Measurements from ENCODE around the gene SPECC1L. TPM values are rescaled to one million over a fixed set of nuclear protein-coding genes. Genes with fewer than 3 reads are reported as not detected.

The SPECC1L gene
- total RNA-seq, 6 donors from 2014 or later = 37.7 to 80.6 (median 62.3) TPM

DNA sequence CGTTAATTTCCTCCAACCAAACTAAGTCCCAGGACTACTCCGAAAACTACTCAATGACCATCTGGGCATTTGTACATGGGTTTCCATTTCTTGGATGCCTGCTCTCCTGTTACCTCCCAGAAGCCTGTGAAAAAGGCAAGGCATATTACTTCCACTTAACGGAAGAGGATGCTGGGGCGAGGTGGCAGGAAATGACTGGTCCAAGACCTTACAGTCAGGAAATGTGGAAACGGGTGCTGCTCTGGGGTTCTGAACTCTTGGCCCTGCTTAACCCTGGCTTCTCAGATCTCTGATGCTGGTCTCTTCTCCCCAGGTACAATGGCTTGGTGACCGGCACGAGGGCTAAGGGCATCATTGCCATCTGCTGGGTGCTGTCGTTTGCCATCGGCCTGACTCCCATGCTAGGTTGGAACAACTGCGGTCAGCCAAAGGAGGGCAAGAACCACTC lies 169.7 kb downstream of the SPECC1L start:
- Histone ChIP-seq H3K9me3 (no peaks in the 10 kb centered on the region), H3K27ac (peak overlapping the region; percentile 48 to 72 (median 58)), H3K4me1 (peaks cover 8 to 14% (median 11%) of the 10 kb centered on the region in 4 donors), H3K36me3 (peaks cover 0 to 19% (median 12%) of the 10 kb centered on the region in 4 donors), H3K27me3 (no peaks in the 10 kb centered on the region), H3K4me3 (no peak overlapping the region)
- no peak for TF ChIP-seq POLR2A (IDR thresholded peaks at IDR 0.05)
- TF ChIP-seq, protein P1, sequence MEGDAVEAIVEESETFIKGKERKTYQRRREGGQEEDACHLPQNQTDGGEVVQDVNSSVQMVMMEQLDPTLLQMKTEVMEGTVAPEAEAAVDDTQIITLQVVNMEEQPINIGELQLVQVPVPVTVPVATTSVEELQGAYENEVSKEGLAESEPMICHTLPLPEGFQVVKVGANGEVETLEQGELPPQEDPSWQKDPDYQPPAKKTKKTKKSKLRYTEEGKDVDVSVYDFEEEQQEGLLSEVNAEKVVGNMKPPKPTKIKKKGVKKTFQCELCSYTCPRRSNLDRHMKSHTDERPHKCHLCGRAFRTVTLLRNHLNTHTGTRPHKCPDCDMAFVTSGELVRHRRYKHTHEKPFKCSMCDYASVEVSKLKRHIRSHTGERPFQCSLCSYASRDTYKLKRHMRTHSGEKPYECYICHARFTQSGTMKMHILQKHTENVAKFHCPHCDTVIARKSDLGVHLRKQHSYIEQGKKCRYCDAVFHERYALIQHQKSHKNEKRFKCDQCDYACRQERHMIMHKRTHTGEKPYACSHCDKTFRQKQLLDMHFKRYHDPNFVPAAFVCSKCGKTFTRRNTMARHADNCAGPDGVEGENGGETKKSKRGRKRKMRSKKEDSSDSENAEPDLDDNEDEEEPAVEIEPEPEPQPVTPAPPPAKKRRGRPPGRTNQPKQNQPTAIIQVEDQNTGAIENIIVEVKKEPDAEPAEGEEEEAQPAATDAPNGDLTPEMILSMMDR (IDR thresholded peaks at IDR 0.05) = no peak
- no peak for TF ChIP-seq POLR2AphosphoS5 (IDR thresholded peaks at IDR 0.05)
- TF ChIP-seq EP300 (IDR thresholded peaks at IDR 0.05) = no peak
- DNase-seq = peak in 1 of 2 donors; percentile 50
- no peak for ATAC-seq (ENCODE audit: low FRiP score in 2 of 2)
- WGBS, 2 donors = 70 to 83% methylated on average over 6 to 10 of the region's 10 CpGs

DNA sequence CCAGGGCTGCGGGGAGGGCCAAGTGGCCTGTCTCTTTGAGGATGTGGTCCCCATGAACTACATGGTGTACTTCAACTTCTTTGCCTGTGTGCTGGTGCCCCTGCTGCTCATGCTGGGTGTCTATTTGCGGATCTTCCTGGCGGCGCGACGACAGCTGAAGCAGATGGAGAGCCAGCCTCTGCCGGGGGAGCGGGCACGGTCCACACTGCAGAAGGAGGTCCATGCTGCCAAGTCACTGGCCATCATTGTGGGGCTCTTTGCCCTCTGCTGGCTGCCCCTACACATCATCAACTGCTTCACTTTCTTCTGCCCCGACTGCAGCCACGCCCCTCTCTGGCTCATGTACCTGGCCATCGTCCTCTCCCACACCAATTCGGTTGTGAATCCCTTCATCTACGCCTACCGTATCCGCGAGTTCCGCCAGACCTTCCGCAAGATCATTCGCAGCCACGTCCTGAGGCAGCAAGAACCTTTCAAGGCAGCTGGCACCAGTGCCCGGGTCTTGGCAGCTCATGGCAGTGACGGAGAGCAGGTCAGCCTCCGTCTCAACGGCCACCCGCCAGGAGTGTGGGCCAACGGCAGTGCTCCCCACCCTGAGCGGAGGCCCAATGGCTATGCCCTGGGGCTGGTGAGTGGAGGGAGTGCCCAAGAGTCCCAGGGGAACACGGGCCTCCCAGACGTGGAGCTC lies 170.2 kb downstream of the SPECC1L start:
- Histone ChIP-seq H3K9me3 (no peaks in the 10 kb centered on the region), H3K27ac (peak overlapping the region; percentile 48 to 72 (median 58)), H3K27me3 (no peaks in the 10 kb centered on the region), H3K4me1 (peaks cover 3 to 10% (median 5%) of the 10 kb centered on the region in 4 donors), H3K4me3 (no peak overlapping the region), H3K36me3 (peaks cover 0 to 19% (median 12%) of the 10 kb centered on the region in 4 donors)
- ATAC-seq (ENCODE audit: low FRiP score in 2 of 2) (no peak), DNase-seq (peak in 1 of 2 donors; percentile 18)
- no peak for TF ChIP-seq POLR2A (IDR thresholded peaks at IDR 0.05)
- TF ChIP-seq POLR2AphosphoS5 (IDR thresholded peaks at IDR 0.05) = no peak
- no peak for TF ChIP-seq EP300 (IDR thresholded peaks at IDR 0.05)
- TF ChIP-seq, protein P1 (IDR thresholded peaks at IDR 0.05) = no peak
- WGBS, 2 donors = 90 to 92% methylated on average over 29 to 30 of the region's 30 CpGs

DNA sequence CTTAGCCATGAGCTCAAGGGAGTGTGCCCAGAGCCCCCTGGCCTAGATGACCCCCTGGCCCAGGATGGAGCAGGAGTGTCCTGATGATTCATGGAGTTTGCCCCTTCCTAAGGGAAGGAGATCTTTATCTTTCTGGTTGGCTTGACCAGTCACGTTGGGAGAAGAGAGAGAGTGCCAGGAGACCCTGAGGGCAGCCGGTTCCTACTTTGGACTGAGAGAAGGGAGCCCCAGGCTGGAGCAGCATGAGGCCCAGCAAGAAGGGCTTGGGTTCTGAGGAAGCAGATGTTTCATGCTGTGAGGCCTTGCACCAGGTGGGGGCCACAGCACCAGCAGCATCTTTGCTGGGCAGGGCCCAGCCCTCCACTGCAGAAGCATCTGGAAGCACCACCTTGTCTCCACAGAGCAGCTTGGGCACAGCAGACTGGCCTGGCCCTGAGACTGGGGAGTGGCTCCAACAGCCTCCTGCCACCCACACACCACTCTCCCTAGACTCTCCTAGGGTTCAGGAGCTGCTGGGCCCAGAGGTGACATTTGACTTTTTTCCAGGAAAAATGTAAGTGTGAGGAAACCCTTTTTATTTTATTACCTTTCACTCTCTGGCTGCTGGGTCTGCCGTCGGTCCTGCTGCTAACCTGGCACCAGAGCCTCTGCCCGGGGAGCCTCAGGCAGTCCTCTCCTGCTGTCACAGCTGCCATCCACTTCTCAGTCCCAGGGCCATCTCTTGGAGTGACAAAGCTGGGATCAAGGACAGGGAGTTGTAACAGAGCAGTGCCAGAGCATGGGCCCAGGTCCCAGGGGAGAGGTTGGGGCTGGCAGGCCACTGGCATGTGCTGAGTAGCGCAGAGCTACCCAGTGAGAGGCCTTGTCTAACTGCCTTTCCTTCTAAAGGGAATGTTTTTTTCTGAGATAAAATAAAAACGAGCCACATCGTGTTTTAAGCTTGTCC lies 171.0 kb downstream of the SPECC1L start:
- WGBS, 2 donors = 82 to 86% methylated on average over 8 of the region's 8 CpGs
- peaks cover 0 to 8% (median 4%) of the 10 kb centered on the region in 4 donors for H3K4me1 ChIP-seq
- no peak for TF ChIP-seq POLR2AphosphoS5 (IDR thresholded peaks at IDR 0.05)
- no peak for TF ChIP-seq EP300 (IDR thresholded peaks at IDR 0.05)
- TF ChIP-seq, protein P1 (IDR thresholded peaks at IDR 0.05) = no peak
- TF ChIP-seq POLR2A (IDR thresholded peaks at IDR 0.05) = no peak
- no peak overlapping the region for H3K4me3 ChIP-seq
- peaks cover 0 to 19% (median 12%) of the 10 kb centered on the region in 4 donors for H3K36me3 ChIP-seq
- no peaks in the 10 kb centered on the region for H3K27me3 ChIP-seq
- peak overlapping the region; percentile 48 to 72 (median 58) for H3K27ac ChIP-seq
- peak in 1 of 2 donors; percentile 19 for DNase-seq
- no peaks in the 10 kb centered on the region for H3K9me3 ChIP-seq
- ATAC-seq (ENCODE audit: low FRiP score in 2 of 2) = no peak

DNA sequence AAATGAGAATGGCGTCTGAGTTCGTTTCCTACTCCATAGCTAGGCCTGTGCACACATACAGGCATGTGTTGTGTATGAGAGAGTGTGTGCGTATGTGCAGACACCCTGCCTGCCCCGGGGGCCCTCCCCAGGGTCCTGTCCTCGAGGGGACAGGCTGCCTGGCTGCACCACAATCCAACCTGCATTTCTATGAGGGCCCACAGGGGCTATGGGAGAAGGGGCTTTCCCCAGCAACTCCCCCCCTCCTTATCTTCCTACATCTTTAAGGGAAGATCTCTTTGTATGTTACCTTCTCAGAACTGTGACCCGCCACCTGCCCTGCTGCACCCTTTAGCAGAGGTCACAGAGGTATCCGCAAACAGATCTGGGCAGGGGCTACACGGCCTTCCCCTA lies 171.7 kb downstream of the SPECC1L start:
- no peaks in the 10 kb centered on the region for H3K9me3 ChIP-seq
- H3K36me3 ChIP-seq = peaks cover 0 to 19% (median 12%) of the 10 kb centered on the region in 4 donors
- H3K4me1 ChIP-seq = peaks cover 0 to 8% (median 3%) of the 10 kb centered on the region in 4 donors
- no peak for TF ChIP-seq EP300 (IDR thresholded peaks at IDR 0.05)
- TF ChIP-seq, protein P1 (IDR thresholded peaks at IDR 0.05) = no peak
- no peak for TF ChIP-seq POLR2AphosphoS5 (IDR thresholded peaks at IDR 0.05)
- TF ChIP-seq POLR2A (IDR thresholded peaks at IDR 0.05) = no peak
- no peak for ATAC-seq (ENCODE audit: low FRiP score in 2 of 2)
- H3K27me3 ChIP-seq = no peaks in the 10 kb centered on the region
- peak in 1 of 2 donors; percentile 10 for DNase-seq
- WGBS, 2 donors = 80 to 84% methylated on average over 7 to 8 of the region's 8 CpGs
- H3K4me3 ChIP-seq = no peak overlapping the region
- peak overlapping the region in 1 of 4 donors; percentile 72 for H3K27ac ChIP-seq

Data from upper lobe of left lung (tissue), 6 donors.